ENCODE results near the gene TOP2A.

DNA sequence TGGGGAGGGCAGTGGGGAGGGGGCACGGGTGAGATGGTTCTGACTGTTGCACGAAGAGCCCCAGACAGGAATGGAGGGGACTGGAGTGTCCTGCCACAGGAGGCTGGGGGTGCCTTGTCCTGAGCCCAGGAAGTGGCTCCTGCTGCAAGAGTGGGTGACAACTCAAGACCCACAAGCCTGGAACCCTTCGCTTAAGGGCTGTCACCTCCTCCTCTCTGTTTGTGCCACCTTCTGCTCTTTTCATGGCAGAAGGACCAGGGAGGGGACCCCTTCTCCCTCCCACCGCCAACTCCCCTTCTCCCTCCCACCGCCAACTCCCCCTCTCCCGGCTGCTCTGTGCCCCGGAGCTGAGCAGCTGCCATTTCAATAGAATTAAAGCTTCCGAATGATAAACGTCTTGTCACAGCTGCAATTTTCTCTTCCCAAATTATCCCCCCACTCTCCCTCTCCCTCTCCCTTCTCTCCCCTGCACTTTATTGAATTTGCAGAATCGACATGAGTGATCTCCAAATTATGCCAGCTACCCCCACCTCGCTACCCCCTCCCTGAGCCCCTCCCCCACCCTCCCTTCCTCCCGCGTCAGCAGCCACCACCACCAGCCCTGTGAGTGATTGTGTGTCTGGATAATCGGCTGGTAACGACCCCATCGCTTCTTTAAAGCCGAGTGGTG, 66.9 kb downstream of the TOP2A start:
- TF ChIP-seq, protein P1, sequence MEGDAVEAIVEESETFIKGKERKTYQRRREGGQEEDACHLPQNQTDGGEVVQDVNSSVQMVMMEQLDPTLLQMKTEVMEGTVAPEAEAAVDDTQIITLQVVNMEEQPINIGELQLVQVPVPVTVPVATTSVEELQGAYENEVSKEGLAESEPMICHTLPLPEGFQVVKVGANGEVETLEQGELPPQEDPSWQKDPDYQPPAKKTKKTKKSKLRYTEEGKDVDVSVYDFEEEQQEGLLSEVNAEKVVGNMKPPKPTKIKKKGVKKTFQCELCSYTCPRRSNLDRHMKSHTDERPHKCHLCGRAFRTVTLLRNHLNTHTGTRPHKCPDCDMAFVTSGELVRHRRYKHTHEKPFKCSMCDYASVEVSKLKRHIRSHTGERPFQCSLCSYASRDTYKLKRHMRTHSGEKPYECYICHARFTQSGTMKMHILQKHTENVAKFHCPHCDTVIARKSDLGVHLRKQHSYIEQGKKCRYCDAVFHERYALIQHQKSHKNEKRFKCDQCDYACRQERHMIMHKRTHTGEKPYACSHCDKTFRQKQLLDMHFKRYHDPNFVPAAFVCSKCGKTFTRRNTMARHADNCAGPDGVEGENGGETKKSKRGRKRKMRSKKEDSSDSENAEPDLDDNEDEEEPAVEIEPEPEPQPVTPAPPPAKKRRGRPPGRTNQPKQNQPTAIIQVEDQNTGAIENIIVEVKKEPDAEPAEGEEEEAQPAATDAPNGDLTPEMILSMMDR (conservative IDR thresholded peaks at IDR 0.05): no peak
- TF ChIP-seq EZH2 (IDR thresholded peaks at IDR 0.05; ENCODE audit: low read depth): no peak
